Right atrium auricular region (tissue), 2 donors: ENCODE data around the gene LAMP5. TPM values are rescaled to one million over a fixed set of nuclear protein-coding genes. Genes with fewer than 3 reads are reported as not detected.

Experiments
- DNase-seq: peaks from one replicate; pipeline ENCODE4 v3.0.0-alpha.2; 2019; ENCODE audit warnings: low spot score
- H3K27ac ChIP-seq, 2 donors: fragments of 200-600 bp; sonication (generic); 1 replicate in 1 of 2; 2 replicates in 1 of 2; pipeline ENCODE4 v1.5.1; 2016 to 2019
- H3K27me3 ChIP-seq, 2 donors: fragments of 200-600 bp; sonication (generic); one replicate each; pipeline versions ENCODE4 v1.5.1 to v1.6.0; 2017 to 2019
- H3K36me3 ChIP-seq: fragments of 200-600 bp; sonication (generic); one replicate; pipeline ENCODE4 v1.5.1; 2016
- H3K4me1 ChIP-seq, 2 donors: fragments of 200-600 bp; sonication (generic); one replicate each; pipeline versions ENCODE4 v1.5.1 to v1.6.0; 2017 to 2019
- H3K4me3 ChIP-seq, 2 donors: fragments of 200-600 bp; sonication (generic); 1 replicate in 1 of 2; 2 replicates in 1 of 2; pipeline ENCODE4 v1.5.1; 2017 to 2019; ENCODE audit warnings: mild to moderate bottlenecking in 1 of 2, moderate library complexity in 1 of 2
- H3K9me3 ChIP-seq, 2 donors: fragments of 200-600 bp; sonication (generic); one replicate each; pipeline ENCODE4 v1.5.1; 2019
- total RNA-seq, 2 donors: library from RNA; depleted of rRNA; stranded (reverse); fragments of >200 nt; gene quantifications; one replicate each; pipeline ENCODE4 v1.1.0, GENCODE V29; 2016
- TF ChIP-seq, protein P1 (sequence below), 2 donors: fragments of 200-600 bp; sonication (generic); IDR thresholded peaks; one replicate each; pipeline ENCODE4 v1.5.1; 2019; ENCODE audit warnings: antibody characterized with exemption in 2 of 2

LAMP5 gene
- total RNA-seq, 2 donors from 2014 or later, result not detected

DNA sequence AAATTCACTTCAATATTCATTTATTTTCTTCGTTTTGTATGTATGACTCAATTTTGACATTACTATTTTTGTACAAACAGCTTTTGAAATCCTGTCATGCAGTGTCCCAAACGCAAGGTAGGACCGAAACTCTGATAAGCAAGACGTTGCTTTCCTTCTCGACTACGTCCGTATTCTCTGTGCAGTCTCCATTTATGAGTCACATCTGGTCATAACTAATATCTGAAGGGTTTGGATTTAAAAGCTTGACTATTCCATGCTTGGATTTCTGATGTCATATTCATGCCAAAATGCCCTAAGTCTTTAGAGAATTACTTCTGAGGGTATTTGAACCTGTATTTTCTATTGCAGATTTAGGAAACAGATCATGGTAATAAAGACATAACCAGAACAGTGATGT, 37.8 kb upstream of the LAMP5 start:
- Histone ChIP-seq H3K27ac (no peak overlapping the region), H3K4me1 (no peaks in the 10 kb centered on the region), H3K36me3 (peaks cover 9% of the 10 kb centered on the region), H3K27me3 (no peaks in the 10 kb centered on the region), H3K9me3 (no peaks in the 10 kb centered on the region), H3K4me3 (no peak overlapping the region)
- no peak for DNase-seq
- TF ChIP-seq, protein P1, sequence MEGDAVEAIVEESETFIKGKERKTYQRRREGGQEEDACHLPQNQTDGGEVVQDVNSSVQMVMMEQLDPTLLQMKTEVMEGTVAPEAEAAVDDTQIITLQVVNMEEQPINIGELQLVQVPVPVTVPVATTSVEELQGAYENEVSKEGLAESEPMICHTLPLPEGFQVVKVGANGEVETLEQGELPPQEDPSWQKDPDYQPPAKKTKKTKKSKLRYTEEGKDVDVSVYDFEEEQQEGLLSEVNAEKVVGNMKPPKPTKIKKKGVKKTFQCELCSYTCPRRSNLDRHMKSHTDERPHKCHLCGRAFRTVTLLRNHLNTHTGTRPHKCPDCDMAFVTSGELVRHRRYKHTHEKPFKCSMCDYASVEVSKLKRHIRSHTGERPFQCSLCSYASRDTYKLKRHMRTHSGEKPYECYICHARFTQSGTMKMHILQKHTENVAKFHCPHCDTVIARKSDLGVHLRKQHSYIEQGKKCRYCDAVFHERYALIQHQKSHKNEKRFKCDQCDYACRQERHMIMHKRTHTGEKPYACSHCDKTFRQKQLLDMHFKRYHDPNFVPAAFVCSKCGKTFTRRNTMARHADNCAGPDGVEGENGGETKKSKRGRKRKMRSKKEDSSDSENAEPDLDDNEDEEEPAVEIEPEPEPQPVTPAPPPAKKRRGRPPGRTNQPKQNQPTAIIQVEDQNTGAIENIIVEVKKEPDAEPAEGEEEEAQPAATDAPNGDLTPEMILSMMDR (IDR thresholded peaks at IDR 0.05), result no peak

DNA sequence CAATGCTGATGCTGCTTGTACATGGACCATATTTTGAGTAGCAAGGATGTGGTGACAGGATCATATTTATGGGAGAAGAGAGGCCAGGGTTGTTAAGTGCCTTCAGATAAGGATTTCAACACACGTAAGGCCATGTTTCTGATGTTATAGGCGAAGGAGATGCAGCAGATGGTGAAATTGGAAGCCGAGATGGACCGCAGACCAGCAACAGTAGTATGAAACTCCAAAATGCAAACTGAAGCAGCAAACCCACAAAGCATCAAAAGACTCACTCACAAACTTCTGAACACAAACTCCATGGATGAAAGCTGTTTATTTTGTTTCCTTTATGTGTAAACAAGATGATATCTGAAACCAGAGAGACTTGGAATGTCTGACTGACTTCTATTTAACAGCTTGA, 35.6 kb upstream of the LAMP5 start:
- no peak overlapping the region for H3K4me3 ChIP-seq

DNA sequence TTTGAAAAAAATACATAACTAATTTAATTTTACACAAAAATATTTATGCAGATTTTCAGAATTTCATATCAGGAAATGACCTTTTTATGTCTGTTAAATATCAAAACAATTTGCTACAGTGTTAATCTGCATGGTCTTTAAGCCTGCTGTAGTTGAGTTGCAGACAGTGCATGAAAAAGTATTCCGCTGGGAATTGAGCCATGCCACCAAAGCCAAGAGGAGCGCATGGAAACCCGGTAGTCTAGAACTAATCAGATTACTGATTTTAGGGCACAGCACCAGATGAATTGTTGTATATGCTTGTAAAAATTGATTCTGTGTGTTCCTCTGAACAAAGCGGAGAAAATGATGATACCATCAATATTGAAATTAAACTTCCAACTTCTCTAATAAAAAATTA, 34.3 kb upstream of the LAMP5 start:
- Histone ChIP-seq H3K9me3 (no peaks in the 10 kb centered on the region), H3K27ac (no peak overlapping the region), H3K4me3 (no peak overlapping the region), H3K36me3 (peaks cover 9% of the 10 kb centered on the region), H3K27me3 (no peaks in the 10 kb centered on the region), H3K4me1 (no peaks in the 10 kb centered on the region)
- TF ChIP-seq, protein P1 (IDR thresholded peaks at IDR 0.05), result no peak
- no peak for DNase-seq

More for the DNA sequence above, 35.6 kb upstream of the LAMP5 start:
- Histone ChIP-seq H3K4me1 (no peaks in the 10 kb centered on the region), H3K27me3 (no peaks in the 10 kb centered on the region), H3K27ac (no peak overlapping the region), H3K9me3 (no peaks in the 10 kb centered on the region), H3K36me3 (peaks cover 9% of the 10 kb centered on the region)
- DNase-seq, result no peak
- TF ChIP-seq, protein P1 (IDR thresholded peaks at IDR 0.05), result no peak

DNA sequence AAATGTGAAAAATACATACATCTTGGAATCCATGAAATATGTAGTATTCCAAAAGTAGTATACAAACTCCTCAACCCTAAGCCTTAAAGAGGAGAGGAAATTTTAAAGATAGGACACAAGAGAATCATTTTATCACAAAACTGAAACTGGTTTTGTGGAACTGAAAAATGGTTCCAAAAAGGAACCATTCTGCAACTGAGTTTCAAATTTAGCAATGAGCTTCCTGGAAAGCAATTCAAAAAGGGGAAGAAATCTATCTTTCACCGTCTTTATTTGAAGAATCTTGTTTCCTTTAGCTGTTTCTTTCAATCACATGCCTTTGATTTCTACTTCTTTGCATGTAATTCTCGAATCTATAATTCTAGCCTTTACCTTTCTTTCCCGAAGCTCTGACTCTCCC, 32.2 kb upstream of the LAMP5 start:
- no peak overlapping the region for H3K27ac ChIP-seq
- no peaks in the 10 kb centered on the region for H3K27me3 ChIP-seq
- H3K4me1 ChIP-seq, result no peaks in the 10 kb centered on the region
- no peaks in the 10 kb centered on the region for H3K36me3 ChIP-seq
- DNase-seq, result no peak
- H3K9me3 ChIP-seq, result no peaks in the 10 kb centered on the region
- H3K4me3 ChIP-seq, result no peak overlapping the region
- TF ChIP-seq, protein P1 (IDR thresholded peaks at IDR 0.05), result no peak

DNA sequence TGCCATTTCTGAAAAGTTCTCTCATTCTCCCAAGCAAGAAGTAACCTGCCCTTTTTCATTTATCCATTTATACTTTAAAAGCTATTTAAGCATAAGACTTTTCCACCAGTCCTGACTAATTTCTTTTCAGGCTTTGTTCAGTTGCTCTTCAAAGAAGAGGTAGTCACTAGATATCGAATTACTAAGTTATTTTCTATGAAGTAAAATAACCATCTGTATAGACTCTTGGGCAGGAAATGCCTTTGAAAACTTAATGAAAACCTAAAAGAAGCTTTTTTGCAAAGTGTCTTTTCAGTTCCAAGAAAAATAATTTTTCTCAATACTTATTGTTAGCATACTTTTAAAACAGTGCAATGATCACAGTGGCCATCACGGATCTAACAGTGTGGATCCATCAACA, 31.3 kb upstream of the LAMP5 start:
- Histone ChIP-seq H3K4me3 (no peak overlapping the region), H3K36me3 (no peaks in the 10 kb centered on the region)
- TF ChIP-seq, protein P1 (IDR thresholded peaks at IDR 0.05), result no peak

DNA sequence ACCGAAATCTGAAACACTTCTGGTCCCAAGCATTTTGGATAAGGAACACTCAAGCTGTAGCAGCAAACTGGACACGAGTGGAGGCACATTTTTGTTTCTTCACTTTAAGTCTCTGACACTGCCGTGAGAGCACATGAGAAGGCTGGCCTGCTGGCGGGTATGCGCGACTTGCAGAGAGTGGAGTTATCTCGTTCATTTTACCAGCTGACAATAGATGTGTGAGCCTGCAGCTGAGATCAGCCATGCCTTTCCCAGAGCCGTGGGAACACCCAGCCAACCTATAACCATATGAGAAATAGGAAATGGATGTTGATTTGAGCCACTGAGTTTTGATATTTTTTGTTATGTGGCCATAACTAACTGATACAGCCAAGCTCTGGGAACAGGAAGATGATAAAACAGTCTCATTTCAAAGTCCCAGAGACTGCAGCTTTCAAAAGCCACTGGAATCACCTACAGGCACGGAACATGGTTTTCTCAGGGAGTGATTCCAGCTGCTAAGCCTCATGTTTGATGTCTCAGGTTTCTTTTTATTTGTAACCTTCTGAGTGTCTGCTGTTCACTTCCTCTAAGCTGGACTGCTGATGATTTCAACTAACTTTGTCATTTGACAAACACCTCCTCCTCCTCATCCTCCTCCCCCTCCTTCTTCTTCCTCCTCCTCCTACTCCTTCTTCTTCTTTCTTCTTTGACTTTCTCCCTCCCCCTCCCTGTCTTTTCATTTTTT, 28.6 kb upstream of the LAMP5 start:
- Histone ChIP-seq H3K36me3 (no peaks in the 10 kb centered on the region), H3K27ac (no peak overlapping the region), H3K9me3 (no peaks in the 10 kb centered on the region), H3K4me3 (no peak overlapping the region), H3K4me1 (no peaks in the 10 kb centered on the region), H3K27me3 (no peaks in the 10 kb centered on the region)
- no peak for DNase-seq
- TF ChIP-seq, protein P1 (IDR thresholded peaks at IDR 0.05), result no peak

More for the DNA sequence above, 31.3 kb upstream of the LAMP5 start:
- H3K27ac ChIP-seq, result no peak overlapping the region
- no peaks in the 10 kb centered on the region for H3K9me3 ChIP-seq
- no peaks in the 10 kb centered on the region for H3K4me1 ChIP-seq
- H3K27me3 ChIP-seq, result no peaks in the 10 kb centered on the region
- DNase-seq, result no peak
